NCI-H345 treated with DMSO at 0.1 percent for 48 hours (cell line): ENCODE data around the gene PILRA.

ENCODE experiments used
- DNase-seq: peaks from one replicate; lab custom pipeline; 2025; ENCODE audit not compliant: unreplicated experiment; lab: John Stamatoyannopoulos, UW

The PILRA gene

DNA sequence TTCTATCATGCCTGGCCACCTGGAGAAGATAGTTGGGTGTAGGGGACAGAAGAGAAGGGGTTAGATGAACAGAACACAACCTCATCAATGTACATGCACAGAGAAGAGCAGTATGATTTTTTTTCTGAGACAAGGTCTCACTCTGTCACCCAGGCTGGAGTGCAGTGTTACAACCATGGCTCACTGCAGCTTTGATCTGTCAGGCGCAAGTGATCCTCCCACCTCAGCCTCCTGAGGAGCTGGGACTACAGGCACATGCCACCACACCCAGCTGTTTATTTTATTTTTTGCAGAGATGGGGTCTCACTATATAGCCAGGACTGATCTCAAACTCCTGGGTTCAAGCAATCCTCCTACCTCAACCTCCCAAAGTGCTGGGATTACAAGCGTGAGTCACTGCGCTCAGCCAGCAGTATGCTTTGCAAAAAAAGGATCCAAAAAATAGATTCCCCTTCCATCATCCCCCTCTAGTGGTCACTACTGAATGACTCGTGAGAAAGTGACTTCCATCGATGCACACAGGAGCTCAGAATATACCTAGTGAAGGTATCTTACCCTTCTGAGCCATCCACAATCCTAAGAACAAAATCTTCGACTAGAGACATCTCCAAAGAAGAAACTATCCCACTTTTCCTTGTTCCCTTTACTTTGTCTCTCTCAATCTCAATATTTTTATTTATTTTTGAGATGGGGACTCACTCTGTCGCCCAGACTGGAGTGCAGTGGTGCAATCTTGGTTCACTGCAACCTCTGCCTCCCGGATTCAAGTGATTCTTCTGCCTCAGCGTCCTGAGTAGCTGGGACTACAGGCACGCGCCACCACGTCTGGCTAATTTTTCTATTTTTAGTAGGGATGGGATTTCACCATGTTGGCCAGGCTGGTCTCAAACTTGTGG lies 34.2 kb downstream of the PILRA start:
- DNase-seq = no peak

- no peak for DNase-seq
Measured at GRCh38 chr7:100411101-100411500, 37.8 kb downstream of the PILRA start.

DNA sequence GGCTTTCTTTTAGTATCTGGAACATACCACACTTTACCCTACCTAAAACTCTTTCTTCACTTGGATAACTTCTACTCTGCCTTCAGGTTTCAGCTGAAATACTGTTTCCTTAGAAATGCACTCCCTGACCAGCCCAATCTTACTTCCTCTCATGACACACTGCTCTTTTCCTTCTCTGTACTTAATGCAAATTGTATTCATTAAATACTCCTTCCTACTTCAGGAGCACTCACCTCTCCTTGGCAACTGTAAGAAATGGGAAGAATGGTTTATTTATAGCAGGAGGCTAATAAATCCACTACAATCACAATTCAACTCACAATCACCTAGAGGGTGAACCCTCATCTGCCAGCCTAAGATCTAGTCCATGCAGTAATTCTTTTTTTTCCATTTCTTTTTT lies 40.1 kb downstream of the PILRA start:
- DNase-seq = no peak

DNA sequence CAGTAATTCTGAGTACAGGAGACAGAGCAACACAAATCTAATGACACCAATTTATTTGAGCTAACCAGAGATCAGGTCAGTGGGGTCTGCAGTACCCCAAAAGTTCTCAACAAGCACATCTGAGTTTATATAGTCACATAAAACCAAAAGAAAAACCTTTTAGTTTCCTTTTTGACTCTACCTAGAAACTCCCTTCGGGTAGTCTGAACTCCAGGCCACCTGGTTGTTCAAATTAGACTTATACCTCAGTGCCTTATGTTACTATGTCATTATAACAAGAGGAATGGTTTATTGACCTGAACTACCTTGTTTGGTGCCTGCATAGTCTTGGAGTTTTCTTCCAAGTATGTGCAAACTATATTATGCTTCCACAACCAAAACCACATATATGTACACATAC lies 40.6 kb downstream of the PILRA start:
- DNase-seq = no peak

DNA sequence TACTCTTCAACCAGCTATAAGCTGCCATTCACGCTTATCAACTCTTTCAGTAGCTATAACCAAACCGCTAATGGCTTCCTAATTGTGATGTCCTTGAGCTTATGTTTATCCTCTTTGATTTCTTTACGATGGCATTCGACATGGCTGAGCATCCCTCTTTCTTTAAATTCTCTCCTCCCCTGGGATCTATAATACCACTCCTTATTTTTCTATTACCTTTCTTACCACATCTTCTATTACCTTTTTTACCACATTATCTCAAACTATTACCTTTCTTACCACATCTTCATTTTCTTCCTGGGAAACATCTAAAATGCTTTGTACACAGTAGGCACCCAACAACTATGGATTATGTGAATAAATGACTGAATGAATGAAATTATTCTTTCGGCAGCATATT lies 42.2 kb downstream of the PILRA start:
- DNase-seq = no peak

GRCh38 chr7:100418930-100419659 lies 45.8 kb downstream of the PILRA start:
- no peak for DNase-seq

DNA sequence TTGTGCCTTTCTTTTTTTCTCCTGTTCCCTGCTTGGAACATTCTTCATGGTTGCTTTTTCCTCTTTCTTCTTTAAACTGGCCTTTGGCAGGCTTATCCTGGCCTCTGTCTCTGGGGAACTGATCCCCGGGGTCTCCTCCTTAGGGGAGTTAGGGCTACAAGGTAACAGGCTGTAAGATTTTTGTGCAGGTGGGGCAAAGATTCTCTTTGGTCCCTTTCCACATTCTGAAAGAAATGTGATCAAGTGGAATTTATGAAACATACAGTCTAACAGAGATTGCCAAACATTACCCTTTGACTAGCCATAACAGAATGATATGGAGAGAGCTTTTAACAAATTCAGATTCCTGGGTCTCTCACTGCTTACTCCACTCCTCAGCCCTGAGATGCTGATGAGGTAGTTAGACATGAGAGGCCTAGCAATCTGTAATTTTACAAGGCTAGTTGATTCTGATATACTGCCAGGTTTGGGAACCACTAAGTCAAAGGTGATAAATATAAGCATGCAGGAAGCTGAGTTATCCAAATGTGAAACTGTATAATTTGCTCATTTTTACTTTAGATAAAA lies 46.5 kb downstream of the PILRA start:
- no peak for DNase-seq

- DNase-seq = no peak
Measured at GRCh38 chr7:100423315-100423714, 50.0 kb downstream of the PILRA start.

DNA sequence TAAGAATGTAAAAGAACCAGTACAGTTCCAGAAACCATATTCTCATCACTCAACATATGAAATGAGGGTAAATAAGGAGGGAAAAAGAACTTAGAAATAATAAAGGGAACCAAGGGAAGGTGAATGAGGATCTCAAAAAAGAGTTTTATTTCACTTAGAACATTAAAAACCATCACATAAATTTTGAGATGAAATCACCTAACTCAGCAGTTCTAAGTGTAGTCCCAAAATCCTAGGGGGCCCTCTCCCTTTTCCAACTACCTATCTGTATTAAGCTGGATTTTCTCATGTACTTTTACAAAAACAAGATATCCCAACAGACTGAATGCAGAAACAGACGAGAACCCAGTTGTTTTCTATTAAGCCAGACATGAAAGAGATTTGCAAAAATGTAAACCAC lies 52.1 kb downstream of the PILRA start:
- DNase-seq = no peak

- DNase-seq = no peak
Measured at GRCh38 chr7:100426516-100426915, 53.2 kb downstream of the PILRA start.

DNA sequence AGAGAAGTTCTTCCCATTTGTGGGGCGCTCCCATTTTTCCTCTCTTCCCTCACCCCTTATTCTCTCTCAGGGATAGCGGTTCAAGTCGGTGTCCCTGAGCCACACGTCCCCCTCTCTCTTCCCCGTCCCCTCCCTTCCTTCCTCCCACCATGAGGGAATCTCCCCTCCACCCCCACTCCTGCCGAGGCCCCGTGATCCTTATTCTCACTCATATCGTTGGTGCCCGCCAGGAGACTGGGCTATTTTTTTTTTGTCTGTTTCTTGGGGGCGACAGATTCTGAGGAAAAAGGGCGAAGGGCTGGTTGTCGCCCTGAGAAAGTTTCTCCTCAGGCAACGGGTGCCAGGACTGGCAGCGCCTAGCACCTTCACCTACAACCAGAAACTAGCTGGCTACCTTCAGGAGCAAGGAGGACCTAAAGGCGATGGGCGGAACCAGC lies 54.5 kb downstream of the PILRA start:
- no peak for DNase-seq

DNA sequence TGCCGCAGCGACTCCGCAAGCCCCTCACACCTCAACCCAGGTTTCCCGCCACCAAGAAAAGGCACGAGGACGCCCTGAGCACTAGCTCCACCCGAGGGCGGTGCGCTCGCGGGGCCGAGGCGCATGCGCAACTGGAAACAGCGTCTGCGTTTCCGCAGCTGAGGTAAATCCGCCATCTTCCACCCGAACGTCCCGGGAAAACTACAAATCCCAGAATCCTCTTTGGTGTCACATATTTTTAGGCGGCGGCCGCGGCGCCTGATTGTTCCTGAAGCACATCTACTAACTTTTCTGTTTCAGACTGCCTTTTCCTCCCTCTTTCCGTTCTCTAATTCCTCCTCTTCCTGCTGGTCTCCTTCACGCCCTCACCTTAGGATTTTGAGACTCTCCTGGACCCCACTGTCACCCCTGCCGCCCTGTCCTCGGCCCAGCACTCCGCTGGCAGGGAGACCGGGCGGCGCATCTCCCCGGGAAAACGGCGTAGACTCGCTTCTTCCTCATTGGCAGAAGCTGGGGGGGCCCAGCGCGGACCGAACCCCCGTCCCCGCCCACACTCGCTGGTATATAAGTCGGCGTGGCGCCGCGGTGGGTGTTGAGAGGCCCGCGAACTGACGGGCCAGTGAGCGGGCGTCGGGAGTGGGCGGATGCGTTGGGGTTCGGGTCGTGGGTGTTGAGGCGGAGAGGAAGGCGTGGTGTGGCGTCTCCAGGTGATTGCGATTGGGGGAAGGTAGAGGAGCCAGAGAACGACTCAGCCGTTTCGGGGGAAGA lies 55.1 kb downstream of the PILRA start, which contains the start of gene ZCWPW1:
Gene ZCWPW1 (minus strand): TSS at position 505 of the 768 bp plus-strand sequence. CDS start 8,054 bp downstream, outside the sequence.
- DNase-seq = peak; percentile 94

GRCh38 chr7:100428967-100429636 lies 55.8 kb downstream of the PILRA start:
- DNase-seq = peak; percentile 93

GRCh38 chr7:100429637-100430492 lies 56.6 kb downstream of the PILRA start, which contains the start of gene MEPCE:
TSS of gene MEPCE (plus strand) at chr7:100429831. CDS start at chr7:100430019, 188 bp downstream.
- peak; percentile 94 for DNase-seq

DNA sequence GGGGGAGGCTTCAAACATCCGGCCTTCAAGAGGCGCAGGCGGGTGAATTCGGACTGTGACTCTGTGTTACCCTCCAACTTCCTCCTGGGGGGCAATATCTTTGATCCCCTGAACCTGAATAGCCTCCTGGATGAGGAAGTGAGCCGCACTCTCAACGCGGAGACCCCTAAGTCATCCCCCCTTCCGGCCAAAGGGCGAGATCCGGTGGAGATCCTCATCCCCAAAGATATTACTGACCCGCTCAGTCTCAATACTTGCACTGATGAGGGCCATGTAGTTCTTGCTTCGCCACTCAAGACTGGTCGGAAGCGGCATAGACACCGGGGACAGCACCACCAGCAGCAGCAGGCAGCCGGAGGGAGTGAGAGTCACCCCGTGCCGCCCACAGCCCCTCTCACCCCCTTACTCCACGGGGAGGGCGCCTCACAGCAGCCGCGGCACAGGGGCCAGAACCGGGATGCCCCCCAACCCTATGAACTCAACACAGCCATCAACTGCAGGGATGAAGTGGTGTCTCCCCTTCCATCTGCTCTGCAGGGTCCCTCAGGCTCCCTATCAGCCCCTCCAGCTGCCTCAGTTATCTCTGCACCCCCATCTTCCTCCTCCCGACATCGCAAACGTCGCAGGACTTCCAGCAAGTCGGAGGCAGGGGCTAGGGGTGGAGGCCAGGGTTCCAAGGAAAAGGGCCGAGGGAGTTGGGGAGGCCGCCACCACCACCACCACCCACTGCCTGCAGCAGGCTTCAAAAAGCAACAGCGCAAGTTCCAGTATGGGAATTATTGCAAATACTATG lies 57.4 kb downstream of the PILRA start:
- no peak for DNase-seq

DNA sequence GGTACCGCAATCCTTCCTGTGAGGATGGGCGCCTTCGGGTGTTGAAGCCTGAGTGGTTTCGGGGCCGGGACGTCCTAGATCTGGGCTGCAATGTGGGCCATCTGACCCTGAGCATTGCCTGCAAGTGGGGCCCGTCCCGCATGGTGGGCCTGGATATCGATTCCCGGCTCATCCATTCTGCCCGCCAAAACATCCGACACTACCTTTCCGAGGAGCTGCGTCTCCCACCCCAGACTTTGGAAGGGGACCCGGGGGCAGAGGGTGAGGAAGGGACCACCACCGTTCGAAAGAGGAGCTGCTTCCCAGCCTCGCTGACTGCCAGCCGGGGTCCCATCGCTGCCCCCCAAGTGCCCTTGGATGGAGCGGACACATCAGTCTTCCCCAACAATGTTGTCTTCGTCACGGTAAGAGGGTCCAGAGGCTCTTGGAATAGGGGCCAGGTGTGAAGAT lies 58.0 kb downstream of the PILRA start:
- no peak for DNase-seq

DNA sequence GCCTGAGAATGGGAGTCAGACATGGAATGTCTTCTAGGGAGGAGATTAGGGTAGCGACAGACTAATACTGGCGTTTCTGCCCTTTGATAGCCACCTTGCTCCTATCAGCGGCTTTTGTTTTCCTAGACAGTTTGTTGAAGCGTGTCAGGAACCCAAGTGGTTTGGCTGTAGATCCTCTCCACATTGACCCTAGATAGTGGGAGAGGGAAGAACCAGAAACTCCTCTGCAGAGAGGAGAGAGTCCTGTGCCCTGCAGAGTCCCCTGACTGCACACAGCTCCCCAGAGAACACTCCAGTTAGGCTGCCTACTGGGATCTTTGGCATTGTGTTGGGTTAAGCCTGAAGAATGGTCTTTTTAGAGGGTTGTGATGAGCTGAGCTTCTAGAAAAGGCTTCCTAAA lies 58.8 kb downstream of the PILRA start:
- DNase-seq = no peak

DNA sequence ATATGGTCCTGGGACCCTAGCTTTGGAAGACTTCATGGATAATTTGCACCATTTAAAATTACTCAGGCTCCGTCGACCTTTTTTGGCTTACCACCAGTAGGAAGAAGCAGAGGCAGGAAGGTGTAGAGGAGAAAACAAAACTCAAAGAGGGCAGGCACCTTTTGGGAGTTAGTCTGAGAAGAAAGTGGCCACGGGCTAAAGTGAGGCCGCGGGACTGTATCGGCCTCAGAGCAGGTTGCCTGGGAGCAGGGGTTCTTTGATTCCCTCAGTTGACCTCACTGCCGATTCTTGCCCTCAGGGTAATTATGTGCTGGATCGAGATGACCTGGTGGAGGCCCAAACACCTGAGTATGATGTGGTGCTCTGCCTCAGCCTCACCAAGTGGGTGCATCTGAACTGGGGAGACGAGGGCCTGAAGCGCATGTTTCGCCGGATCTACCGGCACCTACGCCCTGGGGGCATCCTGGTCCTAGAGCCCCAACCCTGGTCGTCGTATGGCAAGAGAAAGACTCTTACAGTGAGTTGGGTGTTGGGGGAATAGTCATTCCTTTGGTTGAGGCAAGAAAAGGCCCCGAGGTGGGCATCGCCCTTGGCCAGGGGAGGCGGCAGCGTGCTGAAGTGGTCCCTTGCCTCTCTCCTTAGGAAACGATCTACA lies 59.5 kb downstream of the PILRA start:
- no peak for DNase-seq
